EL (cell line): ENCODE results near the gene SLC36A4.
"Not testable (repeated sequence)": the region's sequence is repeated elsewhere in the genome, so short reads cannot be mapped to it uniquely, and the experiment has no call there.

Experiments
- DNase-seq: peaks from one replicate; pipeline ENCODE4 v3.0.0-alpha.2; 2016

The SLC36A4 gene

DNA sequence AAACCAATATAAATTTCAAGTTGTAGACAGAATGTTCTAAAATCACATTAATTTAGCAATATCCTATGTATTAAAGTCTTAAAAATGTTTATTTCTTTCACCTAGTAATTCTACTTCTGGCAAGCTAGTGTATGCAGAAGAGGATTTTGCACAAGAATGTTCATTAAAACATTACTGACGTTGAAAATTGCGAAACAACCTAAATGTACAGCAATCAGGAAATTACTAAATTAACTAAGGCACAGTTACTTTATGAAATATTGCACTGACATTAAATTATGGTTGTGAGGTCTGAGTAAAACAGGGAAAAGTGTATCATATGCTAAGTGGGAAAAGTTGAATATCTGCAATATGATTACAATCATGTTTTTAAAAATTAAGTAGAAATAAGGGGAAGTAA, 4.1 kb downstream of the SLC36A4 start:
- no peak for DNase-seq

DNA sequence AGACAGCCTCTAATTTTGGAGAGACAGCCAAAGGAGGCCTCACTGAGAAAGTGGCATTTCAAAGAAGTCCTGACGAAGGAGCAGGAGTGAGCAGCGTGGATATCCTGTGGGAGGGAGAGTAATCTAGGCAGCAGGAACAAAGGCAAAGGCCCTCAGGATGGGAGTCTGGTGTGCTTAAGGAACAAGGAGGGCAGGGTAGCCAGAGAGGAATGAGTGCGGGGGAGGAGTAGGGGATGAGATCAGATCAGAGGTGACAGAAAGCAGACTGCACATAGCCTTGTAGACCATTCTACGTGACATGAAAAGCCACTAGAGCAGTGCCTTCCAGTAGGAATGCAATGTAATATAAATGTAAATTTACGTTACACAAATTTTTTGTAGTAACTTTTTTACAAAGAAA, 5.6 kb downstream of the SLC36A4 start:
- no peak for DNase-seq

DNA sequence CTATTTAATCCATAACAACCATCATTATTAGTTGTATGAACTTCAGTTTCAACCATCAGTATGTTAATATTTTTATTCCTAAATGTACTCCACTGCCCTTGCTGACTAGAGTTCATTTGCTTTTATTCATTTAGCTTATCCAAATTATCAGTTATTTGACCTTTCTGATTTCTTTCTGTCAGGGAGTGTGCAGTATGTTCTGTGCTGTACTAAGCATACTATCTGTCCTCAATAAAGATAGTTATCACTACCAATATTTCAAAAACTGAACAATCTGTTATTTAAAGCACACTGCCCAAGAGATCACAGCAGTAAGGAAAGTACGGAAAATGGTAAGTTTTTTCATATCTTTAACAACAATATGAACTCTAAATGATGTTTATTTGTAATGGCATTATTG, 8.3 kb downstream of the SLC36A4 start:
- DNase-seq = no peak

DNA sequence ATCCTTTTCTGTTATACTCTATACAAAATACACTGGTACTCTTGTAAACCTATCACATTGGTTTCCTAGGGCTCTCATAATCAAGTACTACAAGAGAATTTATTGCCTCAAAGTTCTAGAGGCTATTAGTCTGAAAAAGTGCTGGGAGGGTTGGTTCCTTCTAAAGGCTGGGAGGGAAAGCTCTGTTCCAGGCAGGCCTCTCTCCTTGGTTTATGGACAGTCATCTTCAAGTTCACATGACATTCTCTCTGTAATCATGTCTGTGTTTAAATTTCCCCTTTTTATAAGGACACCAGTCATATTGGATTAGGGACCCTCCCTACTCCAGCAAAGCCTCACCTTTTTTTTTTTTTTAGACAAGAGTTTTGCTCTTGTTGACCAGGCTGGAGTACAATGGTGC, 9.1 kb downstream of the SLC36A4 start:
- no peak for DNase-seq

DNA sequence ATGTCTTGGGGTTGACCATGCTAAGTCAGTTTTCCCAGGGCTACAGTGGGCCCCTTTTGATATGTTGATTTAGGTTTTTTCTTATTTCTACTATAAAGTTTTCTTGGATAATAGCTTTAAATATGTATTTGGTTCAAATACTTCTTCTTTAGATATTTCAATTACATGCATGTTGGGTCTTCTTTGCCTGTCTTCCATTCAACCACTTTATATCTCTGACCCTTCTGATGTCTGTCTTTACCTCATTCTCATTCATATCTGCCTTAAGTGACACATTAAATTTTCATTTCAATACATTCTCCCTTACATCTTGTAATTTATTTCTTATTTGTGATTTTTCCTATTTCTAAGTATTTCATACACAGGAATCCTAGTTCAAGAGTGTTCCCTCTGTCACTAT, 10.5 kb downstream of the SLC36A4 start:
- DNase-seq = no peak

DNA sequence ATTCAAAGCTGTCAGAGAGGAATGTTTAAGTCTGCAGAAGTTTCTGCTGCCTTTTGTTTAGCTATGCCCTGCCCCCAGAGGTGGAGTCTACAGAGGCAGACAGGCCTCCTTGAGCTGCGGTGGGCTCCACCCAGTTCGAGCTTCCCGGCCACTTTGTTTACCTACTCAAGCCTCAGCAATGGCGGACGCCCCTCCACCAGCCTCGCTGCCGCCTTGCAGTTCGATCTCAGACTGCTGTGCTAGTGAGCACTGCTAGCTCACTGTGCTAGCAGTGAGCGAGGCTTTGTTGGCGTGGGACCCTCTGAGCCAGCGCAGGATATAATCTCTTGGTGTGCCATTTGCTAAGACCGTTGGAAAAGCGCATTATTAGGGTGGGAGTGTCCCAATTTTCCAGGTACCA, 19.9 kb downstream of the SLC36A4 start:
- not testable (repeated sequence) for DNase-seq

DNA sequence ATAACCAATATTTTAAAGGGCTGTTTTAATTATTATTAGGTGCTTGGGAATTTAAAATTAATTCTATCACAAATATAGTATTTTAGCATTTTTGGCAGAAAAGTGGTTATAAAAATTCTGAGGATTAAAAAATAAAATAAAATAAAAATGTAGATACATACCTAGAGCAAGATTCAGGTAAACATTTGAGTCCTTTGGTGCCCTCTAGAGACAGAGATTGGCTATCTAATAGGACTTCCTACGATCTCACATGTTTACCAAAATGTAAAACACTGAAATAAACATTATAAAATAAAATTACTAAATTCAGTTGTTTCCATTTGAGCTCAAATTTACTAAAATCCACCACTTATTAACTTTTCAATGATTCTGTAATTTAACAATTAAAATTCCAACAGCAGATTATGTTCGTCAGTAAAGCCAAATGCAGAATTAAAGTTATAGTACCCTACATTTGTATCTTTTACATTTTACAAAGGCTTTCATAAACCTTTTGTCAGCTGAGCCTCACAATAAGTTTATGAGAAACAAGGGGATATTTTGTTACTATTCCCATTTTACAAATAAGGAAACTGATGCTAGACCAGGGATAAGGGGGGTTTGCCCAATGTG, 27.7 kb downstream of the SLC36A4 start:
- DNase-seq = peak; percentile 8

DNA sequence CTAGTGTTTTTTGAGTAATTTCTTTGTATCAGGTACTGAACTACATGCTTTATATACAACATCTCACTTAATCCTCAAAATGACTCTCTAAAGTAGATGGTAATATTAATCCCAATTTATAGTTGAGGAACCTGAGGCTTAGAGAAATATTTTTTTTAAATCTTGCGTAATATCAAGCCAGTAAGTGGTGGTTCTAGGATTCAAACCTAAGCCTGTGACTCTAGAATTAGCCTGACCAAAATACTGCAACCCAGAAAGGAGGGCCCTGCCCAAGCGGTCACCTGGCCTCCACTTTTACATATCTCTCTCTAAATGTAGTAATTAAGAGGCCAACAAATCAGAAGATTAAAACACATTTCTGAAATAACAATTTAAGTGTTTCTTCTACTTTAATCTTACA, 28.6 kb downstream of the SLC36A4 start:
- DNase-seq = no peak

DNA sequence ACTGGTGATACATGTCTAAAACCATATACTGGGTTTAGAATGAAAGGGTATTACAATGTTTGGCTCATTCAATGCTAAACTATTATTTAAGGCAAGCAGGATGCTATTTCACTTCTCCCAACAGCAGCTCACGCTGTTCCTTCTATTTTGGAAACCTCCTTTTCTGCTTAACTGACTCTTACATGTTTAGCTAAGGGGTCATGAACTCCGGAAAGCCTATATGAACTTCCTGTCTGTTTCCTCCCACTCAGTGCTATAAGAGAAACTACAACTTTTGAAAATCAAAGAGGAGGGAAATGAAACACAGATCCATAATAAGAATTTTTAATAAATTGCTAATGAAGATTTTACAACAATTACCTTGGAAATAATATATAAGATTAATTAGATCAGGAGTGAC, 30.9 kb downstream of the SLC36A4 start:
- no peak for DNase-seq

DNA sequence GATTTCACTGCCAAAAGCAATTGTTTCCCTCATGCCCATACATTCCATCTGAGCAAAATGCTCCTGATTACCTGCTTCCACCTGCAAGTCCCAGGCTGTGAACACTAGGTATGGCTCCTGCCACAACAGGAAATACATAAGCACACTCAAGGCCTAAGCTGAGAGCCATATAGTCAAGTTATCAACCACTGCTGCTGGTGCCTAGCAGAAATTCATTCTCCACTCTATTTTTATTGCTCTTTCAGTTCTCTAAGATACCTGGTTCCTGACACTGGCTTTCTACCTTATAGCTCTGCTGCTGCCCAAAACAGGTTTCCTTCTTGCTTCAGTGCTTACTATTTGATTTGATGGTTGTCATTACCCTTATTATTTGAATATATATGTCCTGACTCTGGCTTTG, 31.6 kb downstream of the SLC36A4 start:
- DNase-seq = no peak

DNA sequence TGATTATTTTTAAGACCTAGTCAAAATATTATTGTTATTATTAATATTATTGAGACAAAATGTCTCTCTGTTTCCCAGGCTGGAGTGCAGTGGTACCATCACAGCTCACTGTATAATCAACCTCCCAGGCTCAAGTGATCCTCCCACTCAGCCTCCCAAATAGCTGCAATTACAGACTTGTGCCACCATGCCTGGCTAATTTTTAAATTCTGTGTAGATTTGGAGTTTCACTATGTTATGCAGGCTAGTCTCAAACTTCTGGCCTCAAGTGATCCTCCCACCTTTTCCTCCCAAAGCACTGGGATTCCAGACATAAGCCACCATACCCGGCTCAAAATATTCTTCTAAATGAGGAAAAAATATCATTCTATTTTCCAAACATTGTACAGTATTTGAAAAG, 37.0 kb downstream of the SLC36A4 start:
- no peak for DNase-seq

DNA sequence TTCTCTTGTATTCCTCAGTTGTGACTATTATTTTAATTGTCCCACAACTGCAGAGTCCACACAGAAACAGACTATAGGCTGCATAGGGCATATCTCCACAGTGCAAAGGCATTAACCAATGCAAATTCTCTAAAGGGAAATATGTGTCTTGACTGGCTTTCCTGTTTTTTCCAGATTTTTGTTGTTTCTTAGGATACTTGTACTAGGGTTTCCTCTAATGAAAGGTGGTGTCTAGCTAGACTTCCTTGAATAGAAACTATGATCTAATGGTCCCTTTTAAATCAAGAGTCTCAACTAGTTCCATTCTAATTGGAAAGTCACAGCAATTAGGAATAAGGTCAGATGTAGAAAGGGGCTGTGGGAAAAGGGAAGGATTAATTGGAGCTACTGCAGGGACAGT, 37.6 kb downstream of the SLC36A4 start:
- DNase-seq = no peak

DNA sequence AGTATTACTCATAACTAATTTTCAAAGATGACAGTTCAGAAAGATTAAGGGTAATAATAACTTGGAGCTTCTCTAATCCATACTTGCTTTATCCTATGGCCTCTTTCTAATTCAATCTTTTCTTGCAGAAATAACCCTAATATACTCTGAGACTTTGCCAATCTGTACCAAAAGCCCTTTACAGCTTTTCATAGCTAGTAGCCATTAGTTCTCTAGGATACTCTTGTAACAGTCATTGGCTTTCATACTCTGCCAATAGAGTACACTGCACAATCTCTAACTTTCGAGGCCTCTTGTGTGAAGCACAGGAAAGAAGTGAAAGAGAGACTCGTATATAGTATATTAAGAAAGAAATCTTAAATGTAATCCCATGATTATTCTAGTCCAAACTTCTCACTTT, 38.1 kb downstream of the SLC36A4 start:
- no peak for DNase-seq

DNA sequence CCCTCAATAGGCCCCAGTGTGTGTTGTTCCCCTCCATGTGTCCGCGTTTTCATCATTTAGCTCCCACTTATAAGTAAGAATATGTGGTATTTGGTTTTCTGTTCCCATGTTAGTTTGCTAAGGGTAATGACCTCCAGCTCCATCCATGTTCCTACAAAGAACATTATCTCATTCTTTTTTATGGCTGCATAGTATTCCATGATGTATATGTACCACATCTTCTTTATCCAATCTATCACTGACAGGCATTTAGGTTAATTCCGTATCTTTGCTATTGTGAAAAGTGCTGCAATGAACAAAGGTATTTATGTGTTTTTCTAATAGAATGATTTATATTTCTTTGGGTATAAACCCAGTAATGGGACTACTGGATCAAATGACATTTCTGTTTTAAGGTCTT, 42.1 kb downstream of the SLC36A4 start:
- DNase-seq = no peak

DNA sequence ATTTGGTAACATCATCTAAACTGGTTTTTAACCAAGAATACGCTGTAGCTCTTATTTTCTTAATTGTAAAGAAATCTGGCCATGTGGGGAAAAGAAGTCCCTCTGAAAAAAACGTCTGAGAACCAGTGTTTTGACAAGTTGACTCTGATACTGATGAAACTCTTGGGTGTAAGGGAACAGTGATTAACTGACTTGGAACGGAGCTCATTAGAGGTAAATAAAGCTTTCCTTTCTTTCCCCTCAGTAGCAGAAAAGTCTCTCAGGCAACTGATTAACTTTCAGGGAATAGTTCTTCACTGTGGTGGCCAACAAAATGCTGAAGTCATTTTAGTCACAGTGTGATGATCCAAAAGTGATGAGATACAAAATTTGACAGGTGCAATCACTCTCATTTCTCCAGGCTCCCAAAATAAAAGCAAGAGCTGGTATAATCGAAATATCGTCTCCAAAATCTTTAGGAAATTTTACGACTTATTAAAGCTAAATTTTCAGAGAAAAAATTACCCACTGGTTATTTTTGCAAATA, 52.3 kb downstream of the SLC36A4 start:
- no peak for DNase-seq

DNA sequence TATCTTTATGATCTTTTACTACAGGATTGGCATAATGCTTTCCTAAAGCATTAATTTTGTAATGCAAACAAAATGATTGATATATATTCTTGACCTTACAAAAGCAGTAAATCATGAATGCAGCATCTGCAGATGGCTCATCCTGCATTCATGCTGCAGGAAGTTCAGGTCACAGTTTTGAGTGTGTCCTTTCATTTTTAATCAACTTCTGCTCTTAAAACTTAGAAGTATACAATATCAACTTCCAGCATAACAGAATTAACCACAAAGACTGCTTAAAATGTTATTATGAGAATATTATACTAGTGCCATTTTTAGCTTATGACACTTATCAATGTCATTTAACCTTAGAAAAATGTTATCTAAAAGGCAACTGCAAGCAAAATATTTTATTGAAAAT, 54.0 kb downstream of the SLC36A4 start:
- DNase-seq = peak; percentile 10

DNA sequence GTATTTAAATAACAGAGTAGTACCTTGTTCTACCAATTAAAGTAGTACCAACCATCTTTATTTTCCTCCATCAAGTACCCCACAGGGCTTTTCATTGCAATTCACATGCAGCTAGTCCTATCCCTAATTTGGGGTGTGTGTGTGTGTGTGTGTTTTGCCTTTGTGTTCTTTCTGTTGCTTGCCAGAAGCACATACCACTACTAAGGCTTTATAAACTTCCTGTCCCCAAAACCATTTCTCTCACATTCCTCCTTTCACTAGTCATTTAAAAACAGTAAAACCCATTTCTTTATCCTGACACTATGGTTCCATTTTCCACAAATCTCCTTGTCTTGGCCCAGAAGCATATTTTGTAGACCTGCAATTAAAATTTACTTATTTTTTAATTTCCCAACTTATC, 54.6 kb downstream of the SLC36A4 start:
- peak; percentile 55 for DNase-seq

DNA sequence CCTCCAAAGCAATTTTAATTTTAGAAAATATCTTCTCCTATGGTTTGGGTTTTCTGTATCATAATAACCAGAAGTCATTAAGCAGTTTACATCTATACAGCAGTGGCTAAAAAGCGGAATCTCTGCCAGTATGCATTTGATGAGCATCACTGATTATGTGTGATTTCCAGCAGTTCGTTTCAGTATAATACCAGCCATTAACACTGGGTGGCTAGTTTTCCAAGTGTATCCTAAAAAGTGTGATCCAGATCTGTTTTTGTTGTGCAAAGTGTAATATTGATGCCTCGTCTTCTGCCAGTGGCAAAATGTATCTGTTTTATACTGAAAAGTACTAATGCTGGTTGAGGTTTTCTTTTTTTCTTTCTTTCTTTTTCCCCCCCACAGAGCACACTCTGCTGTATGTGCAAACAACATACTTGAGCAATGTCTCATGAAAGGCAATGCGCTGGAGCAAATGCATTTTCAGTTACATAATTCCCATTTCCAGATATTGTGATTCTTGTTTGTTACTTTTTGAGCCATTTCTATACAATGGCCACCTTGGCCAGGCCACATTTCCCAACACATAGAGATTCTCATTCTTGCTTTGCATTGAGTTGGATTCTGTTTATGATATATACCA, 64.2 kb downstream of the SLC36A4 start:
- DNase-seq = peak; percentile 58

DNA sequence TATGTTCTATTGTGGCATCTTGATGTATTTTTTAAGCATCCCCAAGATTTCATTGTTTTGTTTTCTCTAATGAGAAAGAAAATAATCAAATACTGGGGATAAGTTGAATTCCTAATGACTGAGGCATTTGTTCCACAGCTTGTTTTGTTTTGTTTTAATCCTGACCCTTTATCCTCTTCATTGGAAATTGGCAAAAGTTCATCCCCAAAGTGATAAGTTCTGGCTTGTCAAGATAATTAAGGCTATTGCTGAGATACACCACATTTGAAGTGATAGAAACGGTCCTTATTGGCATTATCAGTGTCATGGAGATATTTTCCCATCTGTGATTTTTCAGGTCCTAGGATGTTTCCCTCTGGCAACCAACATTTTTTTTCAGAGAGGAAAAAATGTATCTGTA, 65.0 kb downstream of the SLC36A4 start:
- DNase-seq = no peak

DNA sequence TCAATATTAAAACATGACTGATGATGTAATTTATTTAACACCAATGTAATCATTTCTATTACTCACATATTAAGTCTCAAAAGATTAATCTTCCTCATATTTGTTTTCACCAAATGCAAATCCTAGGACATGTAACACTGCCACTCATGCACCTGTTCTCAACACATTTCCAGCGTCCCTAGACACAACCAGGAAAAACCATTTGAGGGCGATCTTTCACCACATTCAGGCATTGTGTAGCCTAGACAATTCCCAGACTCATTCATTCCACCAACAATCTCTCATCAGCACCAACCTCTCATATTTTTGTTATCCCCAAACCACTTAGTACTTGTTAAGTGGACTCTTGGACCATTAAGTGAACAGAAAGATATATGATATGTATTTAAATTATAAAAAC, 66.1 kb downstream of the SLC36A4 start:
- no peak for DNase-seq

DNA sequence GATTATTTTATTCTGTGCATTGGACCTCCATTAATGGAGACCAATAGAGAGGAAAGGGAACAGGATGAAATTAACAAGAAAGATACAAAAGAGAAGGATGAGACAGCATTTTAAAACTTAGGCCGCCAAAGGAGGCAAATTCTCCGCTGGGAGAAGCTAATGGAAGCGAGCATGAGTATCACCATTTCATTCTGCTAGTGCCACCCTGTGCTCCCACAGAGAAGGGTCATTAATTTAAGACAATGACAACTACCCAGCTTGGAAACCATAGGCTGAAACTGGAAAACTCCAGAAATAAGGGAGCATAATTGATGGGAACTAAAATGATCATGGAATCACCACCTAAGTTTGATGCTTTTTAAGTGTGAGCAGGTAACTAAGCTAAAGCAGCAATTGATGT, 69.2 kb downstream of the SLC36A4 start:
- DNase-seq = no peak

DNA sequence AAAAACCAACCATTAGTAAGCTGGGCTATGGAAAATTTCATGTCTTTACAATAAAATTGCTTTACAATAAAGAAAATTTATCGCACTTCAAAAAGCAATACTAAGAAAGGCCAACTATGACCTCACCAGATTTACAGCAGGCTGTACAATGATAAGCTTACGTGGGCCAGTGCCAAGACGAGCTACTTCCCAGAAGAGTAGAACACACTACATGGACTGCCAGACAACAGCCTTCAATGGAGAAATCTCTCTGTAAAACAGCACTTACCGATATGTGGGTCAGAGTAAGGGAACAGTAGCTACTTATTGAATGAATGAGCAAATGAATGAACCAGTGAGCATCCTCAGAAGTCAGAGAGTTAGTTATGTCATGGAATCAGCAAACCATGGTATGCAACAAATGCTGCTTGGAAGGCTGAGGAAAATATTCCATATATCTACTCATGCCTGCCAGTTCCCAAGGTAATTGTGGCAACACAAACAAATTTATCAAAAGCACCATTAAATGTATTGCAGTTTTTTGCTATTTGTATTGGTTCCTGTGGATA, 74.4 kb downstream of the SLC36A4 start:
- no peak for DNase-seq

DNA sequence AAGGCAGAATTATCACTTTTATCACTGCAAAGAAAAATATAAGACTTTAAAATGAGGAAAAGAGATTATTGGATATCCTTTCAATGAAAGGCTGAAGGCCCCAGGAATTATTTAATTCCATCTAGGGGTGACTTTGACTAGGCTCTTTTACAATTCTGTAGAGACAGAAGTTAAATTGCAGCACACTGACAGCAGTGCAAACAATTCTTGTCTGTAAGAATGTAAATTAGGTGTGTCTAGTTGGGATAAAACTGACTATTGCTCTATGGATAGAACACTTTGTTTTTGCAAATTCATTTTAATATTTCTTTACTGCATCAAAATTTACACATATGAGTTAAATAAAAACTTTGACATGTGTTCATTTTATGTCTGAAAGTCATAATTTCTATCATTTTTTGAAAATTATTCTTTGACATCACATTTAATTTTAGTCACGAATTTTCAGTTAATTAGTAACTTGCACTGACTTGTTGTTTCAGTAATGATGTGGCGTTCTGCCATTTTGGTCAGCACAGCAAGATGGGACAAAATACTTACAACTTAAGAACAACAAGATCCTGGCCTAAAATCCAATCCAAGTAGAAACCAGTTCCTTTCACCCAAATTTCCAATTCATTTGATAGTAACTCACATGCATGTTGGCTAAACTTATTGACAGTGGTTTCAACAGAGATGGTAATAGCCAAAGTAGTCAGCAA, 75.1 kb downstream of the SLC36A4 start:
- no peak for DNase-seq

DNA sequence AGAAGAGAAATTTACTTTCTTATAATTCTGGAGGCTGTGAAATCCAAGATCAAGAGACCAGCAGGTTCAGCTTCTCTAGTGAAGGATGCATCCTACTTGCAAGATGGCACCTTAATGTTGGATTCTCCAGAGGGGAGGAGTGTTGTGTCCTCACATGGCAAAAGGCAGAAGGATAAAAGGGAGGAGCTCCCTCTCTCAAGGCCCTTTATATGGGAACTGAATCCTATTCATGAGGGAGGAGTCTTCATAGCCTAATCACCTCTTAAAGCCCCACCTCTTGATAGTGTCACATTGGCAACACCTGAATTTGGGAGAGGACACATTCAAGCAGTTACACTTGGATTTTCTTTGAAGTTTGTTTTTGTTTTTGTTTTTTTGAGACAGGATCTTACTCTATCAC, 79.5 kb downstream of the SLC36A4 start:
- no peak for DNase-seq
